Measurements from ENCODE around the gene SYNPO2.

SYNPO2 gene

DNA sequence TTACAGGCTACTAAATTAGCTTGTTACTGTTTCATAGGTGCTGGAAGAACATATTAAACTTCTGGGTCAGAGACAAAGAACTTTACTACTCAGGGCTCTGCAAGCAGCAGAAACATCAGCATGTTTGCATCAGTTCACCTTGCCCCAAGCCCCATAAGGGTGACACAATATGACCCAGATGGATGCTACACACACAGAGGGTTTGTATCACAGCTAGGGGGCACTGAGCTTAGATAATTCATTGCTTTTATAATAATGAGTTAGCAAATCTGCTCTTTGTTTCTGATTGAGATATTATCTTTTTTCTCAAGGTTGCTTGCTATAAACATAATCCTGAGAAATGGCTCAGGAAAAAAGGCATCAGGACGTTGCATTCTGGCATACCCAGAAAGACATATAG lies 4.8 kb upstream of the SYNPO2 start:
- TF ChIP-seq, protein P1, sequence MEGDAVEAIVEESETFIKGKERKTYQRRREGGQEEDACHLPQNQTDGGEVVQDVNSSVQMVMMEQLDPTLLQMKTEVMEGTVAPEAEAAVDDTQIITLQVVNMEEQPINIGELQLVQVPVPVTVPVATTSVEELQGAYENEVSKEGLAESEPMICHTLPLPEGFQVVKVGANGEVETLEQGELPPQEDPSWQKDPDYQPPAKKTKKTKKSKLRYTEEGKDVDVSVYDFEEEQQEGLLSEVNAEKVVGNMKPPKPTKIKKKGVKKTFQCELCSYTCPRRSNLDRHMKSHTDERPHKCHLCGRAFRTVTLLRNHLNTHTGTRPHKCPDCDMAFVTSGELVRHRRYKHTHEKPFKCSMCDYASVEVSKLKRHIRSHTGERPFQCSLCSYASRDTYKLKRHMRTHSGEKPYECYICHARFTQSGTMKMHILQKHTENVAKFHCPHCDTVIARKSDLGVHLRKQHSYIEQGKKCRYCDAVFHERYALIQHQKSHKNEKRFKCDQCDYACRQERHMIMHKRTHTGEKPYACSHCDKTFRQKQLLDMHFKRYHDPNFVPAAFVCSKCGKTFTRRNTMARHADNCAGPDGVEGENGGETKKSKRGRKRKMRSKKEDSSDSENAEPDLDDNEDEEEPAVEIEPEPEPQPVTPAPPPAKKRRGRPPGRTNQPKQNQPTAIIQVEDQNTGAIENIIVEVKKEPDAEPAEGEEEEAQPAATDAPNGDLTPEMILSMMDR (IDR thresholded peaks at IDR 0.05; ENCODE audit: insufficient read depth, missing control alignments) = no peak
- no peak for FAIRE-seq
- no peak for DNase-seq (ENCODE audit: insufficient read length, low spot score)

DNA sequence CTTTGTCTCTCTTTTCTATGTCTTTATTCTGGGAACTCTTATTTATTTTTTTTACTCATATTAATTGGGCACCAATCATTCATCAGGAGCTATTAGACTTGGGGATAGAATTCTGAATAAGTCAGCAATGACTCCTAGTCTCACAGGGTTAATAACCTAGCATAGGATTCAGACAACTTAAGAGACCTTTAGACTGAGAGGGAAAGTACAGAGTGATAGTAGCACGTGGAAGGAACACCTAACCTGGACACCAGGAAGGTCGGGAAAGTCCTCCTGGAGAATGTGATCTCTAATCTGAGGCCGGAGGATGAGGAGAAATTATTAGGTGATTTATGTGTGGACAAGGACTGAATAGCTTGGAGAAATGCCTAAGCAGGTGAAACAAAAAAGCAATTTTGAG lies 3.9 kb upstream of the SYNPO2 start:
- FAIRE-seq = no peak
- DNase-seq (ENCODE audit: insufficient read length, low spot score) = no peak
- TF ChIP-seq, protein P1 (IDR thresholded peaks at IDR 0.05; ENCODE audit: insufficient read depth, missing control alignments) = no peak

DNA sequence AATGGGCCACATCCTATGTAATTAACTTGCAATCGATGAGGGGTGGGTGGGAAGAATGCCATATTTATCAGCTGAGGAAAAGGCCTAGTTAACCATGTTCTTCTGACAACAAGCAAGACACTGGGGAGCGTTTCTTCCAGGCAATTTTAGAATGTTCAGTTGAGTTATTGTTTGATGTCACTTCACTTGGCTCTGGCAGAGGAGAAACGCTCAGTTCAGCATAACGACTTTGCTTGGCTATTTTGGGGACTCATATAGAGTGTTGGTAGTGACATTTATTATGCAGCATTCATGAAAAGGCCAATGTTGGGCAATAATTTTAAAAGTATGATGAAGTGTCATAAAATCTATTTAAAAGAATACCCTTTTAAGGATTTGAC lies 648 bp downstream of the SYNPO2 start:
- DNase-seq (ENCODE audit: insufficient read length, low spot score) (no peak), FAIRE-seq (no peak)
- TF ChIP-seq, protein P1 (IDR thresholded peaks at IDR 0.05; ENCODE audit: insufficient read depth, missing control alignments) = no peak

DNA sequence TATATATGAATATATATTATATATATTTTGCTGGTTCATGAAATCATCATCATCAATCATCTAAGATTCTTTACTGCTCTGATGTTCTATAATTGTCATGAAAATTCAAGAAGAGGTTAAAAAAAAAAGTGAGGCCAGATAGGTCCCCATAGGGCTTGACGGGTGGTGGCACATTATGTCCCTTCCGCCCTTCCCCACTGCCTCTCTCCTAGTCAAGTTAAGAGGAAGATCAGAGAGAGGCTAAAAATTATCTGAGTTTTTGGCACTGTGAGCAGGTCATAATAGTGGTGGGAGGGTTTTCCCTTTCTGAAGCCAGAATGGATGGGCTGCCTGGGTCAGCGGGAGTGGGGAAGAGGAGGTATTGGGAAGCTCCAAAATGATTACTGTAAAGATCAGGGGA lies 5.4 kb downstream of the SYNPO2 start:
- DNase-seq (ENCODE audit: insufficient read length, low spot score) = no peak
- TF ChIP-seq, protein P1 (IDR thresholded peaks at IDR 0.05; ENCODE audit: insufficient read depth, missing control alignments) = no peak
- no peak for FAIRE-seq

DNA sequence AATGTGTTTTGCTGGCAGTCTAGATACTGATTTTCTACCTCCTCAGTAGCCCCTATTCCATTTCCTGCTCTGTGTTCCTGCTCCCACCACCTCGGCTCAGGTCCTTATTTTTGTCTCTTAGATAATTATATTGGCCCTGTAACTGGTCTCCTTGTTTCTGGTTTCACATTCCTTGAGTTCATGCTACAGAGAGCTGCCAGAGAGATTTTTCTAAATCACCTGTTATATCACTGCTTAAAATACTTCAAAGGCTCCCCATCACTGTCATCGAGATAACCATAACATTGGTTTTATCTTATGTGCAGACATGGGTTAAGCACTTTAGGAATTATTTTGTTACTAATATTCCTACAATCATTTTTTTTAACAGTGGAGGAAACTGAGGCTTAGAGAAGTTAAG lies 9.6 kb downstream of the SYNPO2 start:
- DNase-seq (ENCODE audit: insufficient read length, low spot score) = no peak
- no peak for FAIRE-seq
- TF ChIP-seq, protein P1 (IDR thresholded peaks at IDR 0.05; ENCODE audit: insufficient read depth, missing control alignments) = no peak

DNA sequence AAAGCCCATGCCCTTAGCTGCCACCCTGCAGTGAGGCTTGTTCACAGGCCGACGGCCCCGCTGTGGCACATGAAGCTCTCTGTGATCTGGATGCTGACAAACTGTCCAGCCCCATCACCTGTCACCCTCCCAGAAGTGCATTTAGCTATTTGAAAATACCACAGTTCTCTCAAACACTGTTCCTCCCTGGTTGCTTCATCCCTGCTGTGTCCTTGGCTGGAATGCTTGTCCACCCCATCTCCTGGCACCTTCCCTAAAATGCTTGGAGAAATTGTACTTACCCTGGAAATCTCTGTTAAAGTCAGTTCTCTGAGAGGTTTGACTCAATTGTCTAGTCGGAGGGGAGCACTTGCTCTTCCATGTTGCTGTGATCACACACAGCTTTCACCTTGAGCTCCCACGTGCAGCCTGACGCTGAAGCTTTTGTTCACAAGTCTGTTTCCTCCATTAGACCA lies 10.1 kb downstream of the SYNPO2 start:
- FAIRE-seq (no peak), DNase-seq (ENCODE audit: insufficient read length, low spot score) (no peak)
- TF ChIP-seq, protein P1 (IDR thresholded peaks at IDR 0.05; ENCODE audit: insufficient read depth, missing control alignments) = no peak

DNA sequence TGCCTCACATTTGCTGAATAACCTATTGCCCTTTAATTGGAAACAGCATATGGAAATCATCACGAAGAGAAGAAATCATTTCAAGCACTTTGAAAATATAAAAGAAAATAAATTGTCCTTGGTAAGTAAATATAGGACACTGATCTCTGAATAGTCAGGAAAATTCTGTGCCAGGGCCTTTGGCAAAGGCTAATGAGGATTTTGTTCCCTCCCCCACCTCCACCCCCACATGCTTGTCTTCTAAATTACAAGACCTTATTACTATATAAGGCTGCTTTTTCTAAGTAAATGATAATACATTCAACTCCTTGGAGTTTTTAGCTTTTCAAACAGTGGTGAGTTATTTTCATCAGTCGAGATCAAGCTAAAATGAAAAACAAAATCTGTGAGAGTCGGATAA lies 15.8 kb downstream of the SYNPO2 start:
- TF ChIP-seq, protein P1 (IDR thresholded peaks at IDR 0.05; ENCODE audit: insufficient read depth, missing control alignments) = no peak
- FAIRE-seq (no peak), DNase-seq (ENCODE audit: insufficient read length, low spot score) (no peak)

Measured in D721Med (cell line).